Measurements from ENCODE around the gene CEP44.
"Not testable (repeated sequence)": the region's sequence is repeated elsewhere in the genome, so short reads cannot be mapped to it uniquely, and the experiment has no call there.

CEP44 gene

GRCh38 chr4:174283507-174284471 is at the start of gene CEP44, which contains the start of gene FBXO8:
Gene CEP44 (plus strand): TSS chr4:174283911. CDS start chr4:174299122, 15,211 bp downstream.
Gene FBXO8 (minus strand): TSS chr4:174283667. CDS start chr4:174263092, 20,575 bp downstream.
- peak; percentile 60 for FAIRE-seq

GRCh38 chr4:174236359-174236758 is 47.4 kb upstream of the CEP44 start:
- FAIRE-seq = no peak

More at GRCh38 chr4:174283507-174284471, at the start of gene CEP44, which contains the start of gene FBXO8:
- peak; percentile 25 for DNase-seq (ENCODE audit: extremely low spot score, insufficient read length, low read depth)

DNA sequence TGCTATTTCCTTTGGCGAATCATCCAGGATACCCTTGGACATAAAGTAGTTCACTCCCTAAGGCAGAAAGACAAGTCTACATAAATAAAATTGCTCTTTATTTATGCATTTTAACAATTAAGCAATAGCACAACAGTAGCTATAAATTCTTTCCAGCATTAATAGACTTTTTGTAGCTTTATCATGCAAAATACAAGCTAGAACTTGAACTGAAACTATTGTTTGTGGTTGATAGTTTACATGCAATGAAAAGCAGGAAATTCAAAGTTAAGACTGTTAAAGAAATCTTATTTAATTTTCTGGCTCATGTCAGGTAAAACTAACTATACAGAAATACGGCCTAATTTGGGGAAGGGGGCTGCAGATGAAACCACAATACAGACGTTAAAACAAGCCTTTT is 42.5 kb upstream of the CEP44 start:
- no peak for DNase-seq (ENCODE audit: extremely low spot score, insufficient read length, low read depth)

More at GRCh38 chr4:174236359-174236758, 47.4 kb upstream of the CEP44 start:
- DNase-seq (ENCODE audit: extremely low spot score, insufficient read length, low read depth) = no peak

DNA sequence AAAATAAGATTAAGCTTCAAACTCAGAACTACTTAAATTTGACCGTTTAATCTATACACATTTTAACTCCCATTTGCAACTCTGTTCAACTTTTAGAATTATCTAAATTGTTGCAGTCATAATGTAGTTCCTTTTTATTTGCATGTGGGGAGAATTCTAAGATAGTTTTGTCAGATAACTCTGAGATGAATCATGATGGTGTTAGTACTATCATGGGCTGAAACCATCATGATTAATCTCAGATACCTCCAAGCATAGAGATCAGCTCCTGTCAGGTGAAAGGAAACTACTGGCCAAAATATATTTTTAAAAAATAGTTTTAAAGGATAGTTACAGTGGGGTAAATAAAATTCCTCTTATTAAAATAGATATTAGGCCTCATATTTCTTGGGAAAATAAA is 39.3 kb upstream of the CEP44 start:
- DNase-seq (ENCODE audit: extremely low spot score, insufficient read length, low read depth) = no peak
- FAIRE-seq = no peak

More for the DNA sequence above, 42.5 kb upstream of the CEP44 start:
- FAIRE-seq = no peak

- DNase-seq (ENCODE audit: extremely low spot score, insufficient read length, low read depth) (no peak), FAIRE-seq (no peak)
Observed at GRCh38 chr4:174245714-174246113, 38.0 kb upstream of the CEP44 start.

DNA sequence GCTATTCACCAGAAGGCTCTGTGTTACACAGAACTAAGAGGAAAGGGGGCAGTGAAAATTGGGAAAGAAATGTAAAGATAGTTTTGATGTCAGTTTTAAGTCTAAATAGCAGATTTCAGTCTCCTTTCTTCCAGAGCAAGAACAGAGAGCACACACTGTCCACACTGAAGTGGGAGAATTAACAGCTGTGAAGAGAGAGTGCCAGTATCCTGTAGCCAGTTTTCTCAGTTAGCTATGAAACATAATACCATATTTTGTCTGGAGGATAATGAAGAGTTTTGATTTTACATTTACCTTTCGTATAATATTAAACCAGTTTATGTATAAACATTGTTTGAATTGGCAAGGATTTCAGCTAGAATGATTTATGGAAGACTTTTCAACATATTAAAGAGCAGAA is 35.3 kb upstream of the CEP44 start:
- DNase-seq (ENCODE audit: extremely low spot score, insufficient read length, low read depth) (no peak), FAIRE-seq (no peak)

DNA sequence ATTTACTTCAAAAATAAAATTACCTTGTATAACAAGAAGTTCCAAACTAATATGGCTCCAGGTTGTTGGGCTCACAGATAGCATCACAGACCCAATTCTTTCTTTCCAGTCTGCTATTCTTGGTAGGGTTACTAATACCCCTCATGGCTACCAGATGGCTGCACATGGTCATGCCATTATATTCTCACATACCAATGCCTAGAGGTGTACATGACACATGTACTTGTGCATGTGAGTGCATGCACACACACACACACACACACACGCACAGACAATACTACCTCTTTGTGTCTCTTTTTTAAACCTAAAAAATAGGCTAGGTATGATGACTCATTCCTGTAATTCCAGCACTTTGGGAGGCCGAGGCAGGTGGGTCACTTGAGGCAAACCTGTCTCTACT is 31.3 kb upstream of the CEP44 start:
- FAIRE-seq (no peak), DNase-seq (ENCODE audit: extremely low spot score, insufficient read length, low read depth) (no peak)

- DNase-seq (ENCODE audit: extremely low spot score, insufficient read length, low read depth) (no peak), FAIRE-seq (no peak)
Observed at GRCh38 chr4:174254613-174255012, 29.1 kb upstream of the CEP44 start.

DNA sequence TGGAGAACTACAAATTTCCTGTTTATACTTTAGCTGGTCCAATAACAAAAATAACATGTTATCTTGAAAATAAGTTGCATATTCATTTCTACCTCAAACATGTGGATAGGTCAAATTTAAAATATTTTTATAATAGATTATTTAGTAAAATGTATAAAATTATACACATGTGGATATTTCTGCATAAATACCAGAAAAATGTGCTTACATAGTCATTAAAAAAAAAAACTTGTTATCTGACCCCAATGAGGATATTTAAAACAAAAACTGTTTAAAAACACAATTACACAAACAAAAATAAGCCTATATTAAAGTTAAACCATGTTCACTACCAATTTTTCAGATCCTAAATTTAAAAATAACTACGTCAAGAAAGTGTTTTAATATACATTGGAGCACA is 28.3 kb upstream of the CEP44 start:
- FAIRE-seq (no peak), DNase-seq (ENCODE audit: extremely low spot score, insufficient read length, low read depth) (no peak)

GRCh38 chr4:174255786-174256185 is 27.9 kb upstream of the CEP44 start:
- no peak for FAIRE-seq
- no peak for DNase-seq (ENCODE audit: extremely low spot score, insufficient read length, low read depth)

DNA sequence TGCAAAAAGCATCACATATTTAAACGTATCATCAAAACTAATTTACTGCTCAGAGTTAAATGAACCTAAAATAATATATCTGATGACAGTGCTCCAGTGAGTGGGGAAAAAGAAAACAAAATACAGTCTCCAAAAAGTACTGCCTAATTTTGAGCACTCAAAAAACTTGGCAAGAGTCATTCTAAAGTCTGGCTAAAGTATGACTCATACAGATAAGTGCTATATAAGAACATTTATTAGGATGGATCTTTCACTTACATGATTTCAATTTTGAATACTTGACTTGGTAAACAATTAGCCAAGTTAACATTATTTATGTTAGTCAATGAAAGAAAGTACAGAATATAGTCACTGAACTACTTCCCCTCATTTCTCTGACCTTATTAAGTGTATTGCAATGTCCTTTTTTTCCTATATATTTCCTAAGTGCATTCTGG is 27.4 kb upstream of the CEP44 start:
- no peak for DNase-seq (ENCODE audit: extremely low spot score, insufficient read length, low read depth)
- no peak for FAIRE-seq

DNA sequence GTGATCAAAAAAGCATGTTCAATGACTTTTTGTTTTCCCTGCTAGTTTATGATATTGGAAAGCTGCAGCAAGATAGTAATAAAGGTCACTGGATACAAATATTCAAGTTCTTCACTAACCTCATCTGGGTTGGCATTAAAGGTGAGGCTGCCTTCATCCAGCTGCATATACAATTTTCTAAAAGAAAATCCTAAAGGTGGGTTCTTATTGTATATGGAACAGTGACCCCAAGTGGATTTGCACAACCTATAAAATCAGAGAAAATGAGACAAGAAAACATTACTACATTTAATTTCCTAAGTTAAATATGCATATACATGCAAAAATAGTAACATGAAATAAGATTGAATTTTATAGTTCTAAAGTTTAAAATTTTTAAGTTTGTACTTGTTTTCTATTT is 24.1 kb upstream of the CEP44 start:
- no peak for DNase-seq (ENCODE audit: extremely low spot score, insufficient read length, low read depth)
- no peak for FAIRE-seq

DNA sequence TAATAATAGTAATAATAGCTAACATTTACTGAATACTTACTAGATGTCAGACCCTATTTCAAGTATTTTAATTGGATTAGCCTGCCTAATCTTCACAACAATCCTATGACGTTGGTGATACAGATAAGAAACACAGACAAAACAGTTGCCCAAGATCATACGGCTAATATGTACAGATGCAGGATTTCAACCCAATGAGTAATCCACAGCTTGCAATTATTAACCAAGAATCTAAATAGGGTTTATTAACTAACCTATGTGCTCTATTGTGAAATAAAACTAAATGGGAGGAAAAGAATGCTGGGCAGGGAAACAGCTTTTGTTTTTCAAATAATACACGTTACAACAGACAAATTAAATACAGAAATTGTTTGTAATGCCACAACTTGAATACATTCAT is 23.6 kb upstream of the CEP44 start:
- DNase-seq (ENCODE audit: extremely low spot score, insufficient read length, low read depth) (no peak), FAIRE-seq (peak; percentile 73)

- not testable (repeated sequence) for DNase-seq (ENCODE audit: extremely low spot score, insufficient read length, low read depth)
- FAIRE-seq = peak; percentile 67
Observed at GRCh38 chr4:174261432-174261831, 22.3 kb upstream of the CEP44 start.

- DNase-seq (ENCODE audit: extremely low spot score, insufficient read length, low read depth) (no peak), FAIRE-seq (no peak)
Observed at GRCh38 chr4:174262624-174263444, 20.9 kb upstream of the CEP44 start.

DNA sequence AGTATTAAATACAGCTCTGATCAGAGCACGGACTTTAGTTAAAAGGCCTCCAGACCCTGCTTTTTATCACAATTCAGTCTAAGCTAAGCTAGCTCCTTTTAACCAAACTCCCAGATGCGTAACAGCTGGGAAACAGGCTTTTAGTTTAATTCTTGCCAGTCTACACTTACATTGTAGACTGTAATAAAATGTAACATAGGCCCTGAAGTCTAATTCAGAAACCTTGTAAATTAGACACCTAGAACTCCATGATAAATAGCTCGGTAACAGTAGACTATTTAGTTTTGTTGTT is 20.3 kb upstream of the CEP44 start:
- no peak for DNase-seq (ENCODE audit: extremely low spot score, insufficient read length, low read depth)
- no peak for FAIRE-seq

GRCh38 chr4:174265916-174266315 is 17.8 kb upstream of the CEP44 start:
- FAIRE-seq (no peak), DNase-seq (ENCODE audit: extremely low spot score, insufficient read length, low read depth) (no peak)

GRCh38 chr4:174266416-174266815 is 17.3 kb upstream of the CEP44 start:
- DNase-seq (ENCODE audit: extremely low spot score, insufficient read length, low read depth) = no peak
- peak; percentile 5 for FAIRE-seq

GRCh38 chr4:174273930-174274329 is 9.8 kb upstream of the CEP44 start:
- DNase-seq (ENCODE audit: extremely low spot score, insufficient read length, low read depth) = no peak
- no peak for FAIRE-seq

DNA sequence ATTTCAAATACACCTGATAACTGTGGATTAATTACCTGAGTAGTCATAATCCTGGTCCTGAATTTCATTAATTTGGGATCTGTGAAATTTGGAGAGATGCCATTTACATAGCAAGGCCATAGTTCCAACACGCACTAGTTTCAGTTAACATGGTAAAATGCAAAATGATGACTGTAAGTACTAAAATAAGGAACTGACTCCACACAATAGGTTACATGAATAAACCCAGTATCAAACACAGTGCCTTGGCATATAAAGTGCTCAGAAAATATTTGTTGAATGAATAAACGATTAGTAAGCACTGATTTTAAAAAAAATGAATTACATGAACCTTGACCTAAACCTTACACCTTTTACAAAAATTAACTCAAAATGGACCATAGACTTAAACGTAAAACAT is 9.3 kb upstream of the CEP44 start:
- FAIRE-seq (no peak), DNase-seq (ENCODE audit: extremely low spot score, insufficient read length, low read depth) (no peak)

- FAIRE-seq (no peak), DNase-seq (ENCODE audit: extremely low spot score, insufficient read length, low read depth) (no peak)
Observed at GRCh38 chr4:174275101-174275500, 8.6 kb upstream of the CEP44 start.
